ENCODE measurements around the gene LYPD8. TPM values are rescaled to one million over a fixed set of nuclear protein-coding genes. Genes with fewer than 3 reads are reported as not detected.

Gene LYPD8
- total RNA-seq, 1 experiment from 2014 or later = not detected

DNA sequence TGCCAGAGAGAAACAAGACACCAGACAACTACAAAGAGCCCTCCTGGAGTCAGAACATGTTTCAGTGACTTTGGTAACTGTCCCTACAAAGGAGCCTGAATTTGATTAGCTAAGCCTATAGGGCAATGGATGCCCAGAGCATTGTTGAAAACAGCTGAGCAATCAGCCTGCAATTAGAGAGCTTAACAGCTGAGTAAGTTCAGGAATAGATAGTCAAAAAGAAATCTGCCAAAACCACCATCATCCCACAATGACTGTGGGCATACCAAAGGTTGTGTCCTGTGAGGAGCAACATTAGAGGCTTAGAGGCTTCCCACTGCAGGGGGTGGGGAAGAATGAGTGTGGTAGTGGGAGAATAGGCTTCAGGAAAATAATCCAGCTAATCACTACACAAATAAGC lies 38.0 kb upstream of the LYPD8 start:
- ATAC-seq (no peak), DNase-seq (ENCODE audit: low spot score) (no peak)

DNA sequence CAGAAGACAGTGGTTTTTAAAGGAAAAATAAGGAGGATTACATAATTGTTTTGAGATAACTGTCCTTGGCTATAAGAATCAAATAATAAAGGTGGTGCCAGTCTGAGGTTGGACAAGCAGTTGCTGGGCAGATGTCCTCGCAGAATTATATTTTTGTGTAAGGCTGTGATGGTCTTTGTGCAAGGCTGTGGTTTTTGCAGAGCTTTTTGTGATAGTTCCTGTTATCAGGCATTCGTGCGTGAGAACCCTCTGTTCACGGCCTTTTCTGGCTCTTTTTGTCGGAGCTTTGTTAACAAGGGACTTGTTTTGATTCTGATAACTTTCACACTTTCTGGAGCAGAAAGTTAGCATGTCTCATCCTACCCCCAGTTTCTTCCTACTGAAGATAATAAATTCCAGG lies 36.8 kb upstream of the LYPD8 start:
- H3K36me3 Mint-ChIP-seq = peaks cover 29% of the 10 kb centered on the region
- no peak for ATAC-seq
- ChIA-PET POLR2A (no interaction called here), CTCF (interaction anchor here (1.0 kb wide), 1 partner anchor 46 kb away, joined by 3 read pairs; the partner anchor contains the start of gene ZNF672)
- no peak overlapping the region for H3K4me3 Mint-ChIP-seq
- peaks cover 84% of the 10 kb centered on the region for H3K9me3 Mint-ChIP-seq
- no peaks in the 10 kb centered on the region for H3K4me1 Mint-ChIP-seq
- H3K27ac Mint-ChIP-seq = no peak overlapping the region
- no peaks in the 10 kb centered on the region for H3K27me3 Mint-ChIP-seq (ENCODE audit: low read depth)
- no peak for DNase-seq (ENCODE audit: low spot score)
- TF ChIP-seq, protein P1, sequence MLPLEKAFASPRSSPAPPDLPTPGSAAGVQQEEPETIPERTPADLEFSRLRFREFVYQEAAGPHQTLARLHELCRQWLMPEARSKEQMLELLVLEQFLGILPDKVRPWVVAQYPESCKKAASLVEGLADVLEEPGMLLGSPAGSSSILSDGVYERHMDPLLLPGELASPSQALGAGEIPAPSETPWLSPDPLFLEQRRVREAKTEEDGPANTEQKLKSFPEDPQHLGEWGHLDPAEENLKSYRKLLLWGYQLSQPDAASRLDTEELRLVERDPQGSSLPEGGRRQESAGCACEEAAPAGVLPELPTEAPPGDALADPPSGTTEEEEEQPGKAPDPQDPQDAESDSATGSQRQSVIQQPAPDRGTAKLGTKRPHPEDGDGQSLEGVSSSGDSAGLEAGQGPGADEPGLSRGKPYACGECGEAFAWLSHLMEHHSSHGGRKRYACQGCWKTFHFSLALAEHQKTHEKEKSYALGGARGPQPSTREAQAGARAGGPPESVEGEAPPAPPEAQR (CRISPR knock-in tag; IDR thresholded peaks at IDR 0.05) = no peak
- TF ChIP-seq, protein P2, sequence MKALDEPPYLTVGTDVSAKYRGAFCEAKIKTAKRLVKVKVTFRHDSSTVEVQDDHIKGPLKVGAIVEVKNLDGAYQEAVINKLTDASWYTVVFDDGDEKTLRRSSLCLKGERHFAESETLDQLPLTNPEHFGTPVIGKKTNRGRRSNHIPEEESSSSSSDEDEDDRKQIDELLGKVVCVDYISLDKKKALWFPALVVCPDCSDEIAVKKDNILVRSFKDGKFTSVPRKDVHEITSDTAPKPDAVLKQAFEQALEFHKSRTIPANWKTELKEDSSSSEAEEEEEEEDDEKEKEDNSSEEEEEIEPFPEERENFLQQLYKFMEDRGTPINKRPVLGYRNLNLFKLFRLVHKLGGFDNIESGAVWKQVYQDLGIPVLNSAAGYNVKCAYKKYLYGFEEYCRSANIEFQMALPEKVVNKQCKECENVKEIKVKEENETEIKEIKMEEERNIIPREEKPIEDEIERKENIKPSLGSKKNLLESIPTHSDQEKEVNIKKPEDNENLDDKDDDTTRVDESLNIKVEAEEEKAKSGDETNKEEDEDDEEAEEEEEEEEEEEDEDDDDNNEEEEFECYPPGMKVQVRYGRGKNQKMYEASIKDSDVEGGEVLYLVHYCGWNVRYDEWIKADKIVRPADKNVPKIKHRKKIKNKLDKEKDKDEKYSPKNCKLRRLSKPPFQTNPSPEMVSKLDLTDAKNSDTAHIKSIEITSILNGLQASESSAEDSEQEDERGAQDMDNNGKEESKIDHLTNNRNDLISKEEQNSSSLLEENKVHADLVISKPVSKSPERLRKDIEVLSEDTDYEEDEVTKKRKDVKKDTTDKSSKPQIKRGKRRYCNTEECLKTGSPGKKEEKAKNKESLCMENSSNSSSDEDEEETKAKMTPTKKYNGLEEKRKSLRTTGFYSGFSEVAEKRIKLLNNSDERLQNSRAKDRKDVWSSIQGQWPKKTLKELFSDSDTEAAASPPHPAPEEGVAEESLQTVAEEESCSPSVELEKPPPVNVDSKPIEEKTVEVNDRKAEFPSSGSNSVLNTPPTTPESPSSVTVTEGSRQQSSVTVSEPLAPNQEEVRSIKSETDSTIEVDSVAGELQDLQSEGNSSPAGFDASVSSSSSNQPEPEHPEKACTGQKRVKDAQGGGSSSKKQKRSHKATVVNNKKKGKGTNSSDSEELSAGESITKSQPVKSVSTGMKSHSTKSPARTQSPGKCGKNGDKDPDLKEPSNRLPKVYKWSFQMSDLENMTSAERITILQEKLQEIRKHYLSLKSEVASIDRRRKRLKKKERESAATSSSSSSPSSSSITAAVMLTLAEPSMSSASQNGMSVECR (CRISPR knock-in tag; IDR thresholded peaks at IDR 0.05; ENCODE audit: borderline replicate concordance) = no peak
- no peak for TF ChIP-seq NFYB (CRISPR knock-in tag; conservative IDR thresholded peaks at IDR 0.05; ENCODE audit: low read depth)
- TF ChIP-seq JAZF1 (CRISPR knock-in tag; IDR thresholded peaks at IDR 0.05) = no peak
- no peak for TF ChIP-seq SMAD3 (CRISPR knock-in tag; IDR thresholded peaks at IDR 0.05; ENCODE audit: borderline replicate concordance)
- TF ChIP-seq, protein P3, sequence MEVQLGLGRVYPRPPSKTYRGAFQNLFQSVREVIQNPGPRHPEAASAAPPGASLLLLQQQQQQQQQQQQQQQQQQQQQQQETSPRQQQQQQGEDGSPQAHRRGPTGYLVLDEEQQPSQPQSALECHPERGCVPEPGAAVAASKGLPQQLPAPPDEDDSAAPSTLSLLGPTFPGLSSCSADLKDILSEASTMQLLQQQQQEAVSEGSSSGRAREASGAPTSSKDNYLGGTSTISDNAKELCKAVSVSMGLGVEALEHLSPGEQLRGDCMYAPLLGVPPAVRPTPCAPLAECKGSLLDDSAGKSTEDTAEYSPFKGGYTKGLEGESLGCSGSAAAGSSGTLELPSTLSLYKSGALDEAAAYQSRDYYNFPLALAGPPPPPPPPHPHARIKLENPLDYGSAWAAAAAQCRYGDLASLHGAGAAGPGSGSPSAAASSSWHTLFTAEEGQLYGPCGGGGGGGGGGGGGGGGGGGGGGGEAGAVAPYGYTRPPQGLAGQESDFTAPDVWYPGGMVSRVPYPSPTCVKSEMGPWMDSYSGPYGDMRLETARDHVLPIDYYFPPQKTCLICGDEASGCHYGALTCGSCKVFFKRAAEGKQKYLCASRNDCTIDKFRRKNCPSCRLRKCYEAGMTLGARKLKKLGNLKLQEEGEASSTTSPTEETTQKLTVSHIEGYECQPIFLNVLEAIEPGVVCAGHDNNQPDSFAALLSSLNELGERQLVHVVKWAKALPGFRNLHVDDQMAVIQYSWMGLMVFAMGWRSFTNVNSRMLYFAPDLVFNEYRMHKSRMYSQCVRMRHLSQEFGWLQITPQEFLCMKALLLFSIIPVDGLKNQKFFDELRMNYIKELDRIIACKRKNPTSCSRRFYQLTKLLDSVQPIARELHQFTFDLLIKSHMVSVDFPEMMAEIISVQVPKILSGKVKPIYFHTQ (CRISPR knock-in tag; IDR thresholded peaks at IDR 0.05) = no peak
- TF ChIP-seq TEAD1 (CRISPR knock-in tag; IDR thresholded peaks at IDR 0.05) = no peak
- TF ChIP-seq CREB1 (CRISPR knock-in tag; IDR thresholded peaks at IDR 0.05) = no peak

More for the DNA sequence above, 38.0 kb upstream of the LYPD8 start:
- H3K4me3 Mint-ChIP-seq = no peak overlapping the region
- TF ChIP-seq, protein P4, sequence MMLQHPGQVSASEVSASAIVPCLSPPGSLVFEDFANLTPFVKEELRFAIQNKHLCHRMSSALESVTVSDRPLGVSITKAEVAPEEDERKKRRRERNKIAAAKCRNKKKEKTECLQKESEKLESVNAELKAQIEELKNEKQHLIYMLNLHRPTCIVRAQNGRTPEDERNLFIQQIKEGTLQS (CRISPR knock-in tag; conservative IDR thresholded peaks at IDR 0.05) = no peak
- TF ChIP-seq ZNF263 (CRISPR knock-in tag; IDR thresholded peaks at IDR 0.05; ENCODE audit: low read depth) = no peak
- TF ChIP-seq NFE2L1 (CRISPR knock-in tag; IDR thresholded peaks at IDR 0.05) = no peak
- TF ChIP-seq, protein P5, sequence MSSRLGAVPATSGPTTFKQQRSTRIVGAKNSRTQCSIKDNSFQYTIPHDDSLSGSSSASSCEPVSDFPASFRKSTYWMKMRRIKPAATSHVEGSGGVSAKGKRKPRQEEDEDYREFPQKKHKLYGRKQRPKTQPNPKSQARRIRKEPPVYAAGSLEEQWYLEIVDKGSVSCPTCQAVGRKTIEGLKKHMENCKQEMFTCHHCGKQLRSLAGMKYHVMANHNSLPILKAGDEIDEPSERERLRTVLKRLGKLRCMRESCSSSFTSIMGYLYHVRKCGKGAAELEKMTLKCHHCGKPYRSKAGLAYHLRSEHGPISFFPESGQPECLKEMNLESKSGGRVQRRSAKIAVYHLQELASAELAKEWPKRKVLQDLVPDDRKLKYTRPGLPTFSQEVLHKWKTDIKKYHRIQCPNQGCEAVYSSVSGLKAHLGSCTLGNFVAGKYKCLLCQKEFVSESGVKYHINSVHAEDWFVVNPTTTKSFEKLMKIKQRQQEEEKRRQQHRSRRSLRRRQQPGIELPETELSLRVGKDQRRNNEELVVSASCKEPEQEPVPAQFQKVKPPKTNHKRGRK (CRISPR knock-in tag; IDR thresholded peaks at IDR 0.05; ENCODE audit: borderline replicate concordance) = no peak
- no peak for TF ChIP-seq JUN (CRISPR knock-in tag; IDR thresholded peaks at IDR 0.05)
- no peak for TF ChIP-seq SMAD4 (CRISPR knock-in tag; IDR thresholded peaks at IDR 0.05)
- no peak for TF ChIP-seq PRRX2 (CRISPR knock-in tag; IDR thresholded peaks at IDR 0.05)
- TF ChIP-seq, protein P6, sequence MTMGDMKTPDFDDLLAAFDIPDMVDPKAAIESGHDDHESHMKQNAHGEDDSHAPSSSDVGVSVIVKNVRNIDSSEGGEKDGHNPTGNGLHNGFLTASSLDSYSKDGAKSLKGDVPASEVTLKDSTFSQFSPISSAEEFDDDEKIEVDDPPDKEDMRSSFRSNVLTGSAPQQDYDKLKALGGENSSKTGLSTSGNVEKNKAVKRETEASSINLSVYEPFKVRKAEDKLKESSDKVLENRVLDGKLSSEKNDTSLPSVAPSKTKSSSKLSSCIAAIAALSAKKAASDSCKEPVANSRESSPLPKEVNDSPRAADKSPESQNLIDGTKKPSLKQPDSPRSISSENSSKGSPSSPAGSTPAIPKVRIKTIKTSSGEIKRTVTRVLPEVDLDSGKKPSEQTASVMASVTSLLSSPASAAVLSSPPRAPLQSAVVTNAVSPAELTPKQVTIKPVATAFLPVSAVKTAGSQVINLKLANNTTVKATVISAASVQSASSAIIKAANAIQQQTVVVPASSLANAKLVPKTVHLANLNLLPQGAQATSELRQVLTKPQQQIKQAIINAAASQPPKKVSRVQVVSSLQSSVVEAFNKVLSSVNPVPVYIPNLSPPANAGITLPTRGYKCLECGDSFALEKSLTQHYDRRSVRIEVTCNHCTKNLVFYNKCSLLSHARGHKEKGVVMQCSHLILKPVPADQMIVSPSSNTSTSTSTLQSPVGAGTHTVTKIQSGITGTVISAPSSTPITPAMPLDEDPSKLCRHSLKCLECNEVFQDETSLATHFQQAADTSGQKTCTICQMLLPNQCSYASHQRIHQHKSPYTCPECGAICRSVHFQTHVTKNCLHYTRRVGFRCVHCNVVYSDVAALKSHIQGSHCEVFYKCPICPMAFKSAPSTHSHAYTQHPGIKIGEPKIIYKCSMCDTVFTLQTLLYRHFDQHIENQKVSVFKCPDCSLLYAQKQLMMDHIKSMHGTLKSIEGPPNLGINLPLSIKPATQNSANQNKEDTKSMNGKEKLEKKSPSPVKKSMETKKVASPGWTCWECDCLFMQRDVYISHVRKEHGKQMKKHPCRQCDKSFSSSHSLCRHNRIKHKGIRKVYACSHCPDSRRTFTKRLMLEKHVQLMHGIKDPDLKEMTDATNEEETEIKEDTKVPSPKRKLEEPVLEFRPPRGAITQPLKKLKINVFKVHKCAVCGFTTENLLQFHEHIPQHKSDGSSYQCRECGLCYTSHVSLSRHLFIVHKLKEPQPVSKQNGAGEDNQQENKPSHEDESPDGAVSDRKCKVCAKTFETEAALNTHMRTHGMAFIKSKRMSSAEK (CRISPR knock-in tag; IDR thresholded peaks at IDR 0.05; ENCODE audit: borderline replicate concordance) = no peak
- no peak for TF ChIP-seq KAT7 (CRISPR knock-in tag; IDR thresholded peaks at IDR 0.05; ENCODE audit: borderline replicate concordance)
- TF ChIP-seq ETV6 (CRISPR knock-in tag; IDR thresholded peaks at IDR 0.05) = no peak
- no peak for TF ChIP-seq CBFB (CRISPR knock-in tag; IDR thresholded peaks at IDR 0.05; ENCODE audit: low read depth)
- TF ChIP-seq NR1H2 (CRISPR knock-in tag; IDR thresholded peaks at IDR 0.05) = no peak
- no peak overlapping the region for H3K27ac Mint-ChIP-seq
- H3K36me3 Mint-ChIP-seq = peaks cover 30% of the 10 kb centered on the region
- POLR2A ChIA-PET = no interaction called here
- H3K9me3 Mint-ChIP-seq = peaks cover 83% of the 10 kb centered on the region
- CTCF ChIA-PET = no interaction called here
- H3K4me1 Mint-ChIP-seq = no peaks in the 10 kb centered on the region
- H3K27me3 Mint-ChIP-seq (ENCODE audit: low read depth) = no peaks in the 10 kb centered on the region
